ENCODE data around the gene CDC16. TPM values are rescaled to one million over a fixed set of nuclear protein-coding genes. Genes with fewer than 3 reads are reported as not detected.

CDC16 gene
- total and polyA plus RNA-seq, 9 of the 15 experiments (the other 6 are each of a cell fraction or from before 2014, with no cell fraction given): 23.2 to 102 (median 51.6) TPM

GRCh38 chr13:114234645-114235421 is at the start of gene CDC16 (continued):
- TF ChIP-seq, protein P1, sequence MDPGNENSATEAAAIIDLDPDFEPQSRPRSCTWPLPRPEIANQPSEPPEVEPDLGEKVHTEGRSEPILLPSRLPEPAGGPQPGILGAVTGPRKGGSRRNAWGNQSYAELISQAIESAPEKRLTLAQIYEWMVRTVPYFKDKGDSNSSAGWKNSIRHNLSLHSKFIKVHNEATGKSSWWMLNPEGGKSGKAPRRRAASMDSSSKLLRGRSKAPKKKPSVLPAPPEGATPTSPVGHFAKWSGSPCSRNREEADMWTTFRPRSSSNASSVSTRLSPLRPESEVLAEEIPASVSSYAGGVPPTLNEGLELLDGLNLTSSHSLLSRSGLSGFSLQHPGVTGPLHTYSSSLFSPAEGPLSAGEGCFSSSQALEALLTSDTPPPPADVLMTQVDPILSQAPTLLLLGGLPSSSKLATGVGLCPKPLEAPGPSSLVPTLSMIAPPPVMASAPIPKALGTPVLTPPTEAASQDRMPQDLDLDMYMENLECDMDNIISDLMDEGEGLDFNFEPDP (CRISPR knock-in tag; IDR thresholded peaks at IDR 0.05): no peak
- TF ChIP-seq SIRT6 (IDR thresholded peaks at IDR 0.05; ENCODE audit: low read depth, low read length): no peak
- no peak for TF ChIP-seq JUNB (CRISPR knock-in tag; conservative IDR thresholded peaks at IDR 0.05)
- TF ChIP-seq NBN (IDR thresholded peaks at IDR 0.05; ENCODE audit: low read depth): no peak; the same call in 1 of the 2 replicates
- TF ChIP-seq ADNP (tag; IDR thresholded peaks at IDR 0.05): no peak
- TF ChIP-seq ZNF780A (CRISPR knock-in tag; IDR thresholded peaks at IDR 0.05): no peak
- no peak for TF ChIP-seq ETV5 (CRISPR knock-in tag; IDR thresholded peaks at IDR 0.05; ENCODE audit: low read depth)
- no peak for TF ChIP-seq HDAC2 (IDR thresholded peaks at IDR 0.05)
- no peak for TF ChIP-seq XRCC4 (IDR thresholded peaks at IDR 0.05; ENCODE audit: extremely low read depth, insufficient read depth, insufficient read length)
- TF ChIP-seq TCFL5 (CRISPR knock-in tag; conservative IDR thresholded peaks at IDR 0.05): no peak
- no peak for TF ChIP-seq FOS (IDR thresholded peaks at IDR 0.05; ENCODE audit: extremely low read depth, insufficient read length)
- TF ChIP-seq PRMT5 (CRISPR knock-in tag; IDR thresholded peaks at IDR 0.05): no peak
- peak; percentile 17 for TF ChIP-seq TBP (optimal IDR thresholded peaks at IDR 0.05; ENCODE audit: low read depth, low read length)
- 0 out of 2 replicates have a peak, but pooled peaks have one; percentile 34 for TF ChIP-seq TOE1 (IDR thresholded peaks at IDR 0.05; ENCODE audit: borderline replicate concordance)
- TF ChIP-seq TOE1 (CRISPR knock-in tag; IDR thresholded peaks at IDR 0.05; ENCODE audit: borderline replicate concordance, low read depth): no peak
- peak; percentile 72 for TF ChIP-seq POLR2A (conservative IDR thresholded peaks at IDR 0.05)
- no peak for TF ChIP-seq SMARCA4 (IDR thresholded peaks at IDR 0.05)
- 0 out of 2 replicates have a peak, but pooled peaks have one; percentile 57 for TF ChIP-seq XRCC5 (IDR thresholded peaks at IDR 0.05; ENCODE audit: low read depth, low read length)
- no peak for TF ChIP-seq ELF2 (CRISPR knock-in tag; IDR thresholded peaks at IDR 0.05)
- TF ChIP-seq, protein P2, sequence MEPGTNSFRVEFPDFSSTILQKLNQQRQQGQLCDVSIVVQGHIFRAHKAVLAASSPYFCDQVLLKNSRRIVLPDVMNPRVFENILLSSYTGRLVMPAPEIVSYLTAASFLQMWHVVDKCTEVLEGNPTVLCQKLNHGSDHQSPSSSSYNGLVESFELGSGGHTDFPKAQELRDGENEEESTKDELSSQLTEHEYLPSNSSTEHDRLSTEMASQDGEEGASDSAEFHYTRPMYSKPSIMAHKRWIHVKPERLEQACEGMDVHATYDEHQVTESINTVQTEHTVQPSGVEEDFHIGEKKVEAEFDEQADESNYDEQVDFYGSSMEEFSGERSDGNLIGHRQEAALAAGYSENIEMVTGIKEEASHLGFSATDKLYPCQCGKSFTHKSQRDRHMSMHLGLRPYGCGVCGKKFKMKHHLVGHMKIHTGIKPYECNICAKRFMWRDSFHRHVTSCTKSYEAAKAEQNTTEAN (CRISPR knock-in tag; IDR thresholded peaks at IDR 0.05): no peak
- no peak for TF ChIP-seq TFAM (CRISPR knock-in tag; conservative IDR thresholded peaks at IDR 0.05)
- TF ChIP-seq E2F1 (CRISPR knock-in tag; IDR thresholded peaks at IDR 0.05): peak; percentile 91
- TF ChIP-seq, protein P3, sequence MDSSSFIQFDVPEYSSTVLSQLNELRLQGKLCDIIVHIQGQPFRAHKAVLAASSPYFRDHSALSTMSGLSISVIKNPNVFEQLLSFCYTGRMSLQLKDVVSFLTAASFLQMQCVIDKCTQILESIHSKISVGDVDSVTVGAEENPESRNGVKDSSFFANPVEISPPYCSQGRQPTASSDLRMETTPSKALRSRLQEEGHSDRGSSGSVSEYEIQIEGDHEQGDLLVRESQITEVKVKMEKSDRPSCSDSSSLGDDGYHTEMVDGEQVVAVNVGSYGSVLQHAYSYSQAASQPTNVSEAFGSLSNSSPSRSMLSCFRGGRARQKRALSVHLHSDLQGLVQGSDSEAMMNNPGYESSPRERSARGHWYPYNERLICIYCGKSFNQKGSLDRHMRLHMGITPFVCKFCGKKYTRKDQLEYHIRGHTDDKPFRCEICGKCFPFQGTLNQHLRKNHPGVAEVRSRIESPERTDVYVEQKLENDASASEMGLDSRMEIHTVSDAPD (CRISPR knock-in tag; IDR thresholded peaks at IDR 0.05): no peak
- peak; percentile 73 to 75; a peak in 3 of 4 replicates for TF ChIP-seq MAZ (CRISPR knock-in tag; conservative IDR thresholded peaks at IDR 0.05 in 1 of 2, IDR thresholded peaks at IDR 0.05 in 1 of 2)
